Measurements from ENCODE around the gene VGLL2. TPM values are rescaled to one million over a fixed set of nuclear protein-coding genes. Genes with fewer than 3 reads are reported as not detected.

The VGLL2 gene
- total RNA-seq, 1 donor from 2014 or later: not detected

- TF ChIP-seq CTCF (IDR thresholded peaks at IDR 0.05): no peak
- ATAC-seq (ENCODE audit: low read depth) (no peak), DNase-seq (no peak)
- POLR2A ChIA-PET: no interaction called here
- intact Hi-C loops (cut with micrococcal nuclease): no loop called here
- CTCF ChIA-PET: no interaction called here
- Mint-ChIP-seq H3K4me1 (no peaks in the 10 kb centered on the region), H3K4me3 (no peak overlapping the region), H3K9me3 (peaks cover 3% of the 10 kb centered on the region), H3K36me3 (ENCODE audit: low read depth) (no peaks in the 10 kb centered on the region), H3K27ac (no peak overlapping the region), H3K27me3 (peaks cover 5% of the 10 kb centered on the region)
Observed at GRCh38 chr6:117298941-117299340, 33.6 kb downstream of the VGLL2 start.

- no peak for ATAC-seq (ENCODE audit: low read depth)
- no peak for TF ChIP-seq CTCF (IDR thresholded peaks at IDR 0.05)
- no peaks in the 10 kb centered on the region for H3K9me3 Mint-ChIP-seq
- no peaks in the 10 kb centered on the region for H3K4me1 Mint-ChIP-seq
- H3K36me3 Mint-ChIP-seq (ENCODE audit: low read depth): no peaks in the 10 kb centered on the region
- no peak for DNase-seq
- ChIA-PET POLR2A (no interaction called here), CTCF (no interaction called here)
- H3K27ac Mint-ChIP-seq: no peak overlapping the region
- intact Hi-C loops (cut with micrococcal nuclease): no loop called here
- H3K4me3 Mint-ChIP-seq: no peak overlapping the region
- H3K27me3 Mint-ChIP-seq: no peaks in the 10 kb centered on the region
Observed at GRCh38 chr6:117303323-117303722, 38.0 kb downstream of the VGLL2 start.

- no peaks in the 10 kb centered on the region for H3K4me1 Mint-ChIP-seq
- no peak overlapping the region for H3K27ac Mint-ChIP-seq
- no peak for ATAC-seq (ENCODE audit: low read depth)
- H3K4me3 Mint-ChIP-seq: no peak overlapping the region
- intact Hi-C loops (cut with micrococcal nuclease): no loop called here
- H3K9me3 Mint-ChIP-seq: no peaks in the 10 kb centered on the region
- no peak for DNase-seq
- CTCF ChIA-PET: no interaction called here
- H3K36me3 Mint-ChIP-seq (ENCODE audit: low read depth): no peaks in the 10 kb centered on the region
- no peak for TF ChIP-seq CTCF (IDR thresholded peaks at IDR 0.05)
- POLR2A ChIA-PET: no interaction called here
- H3K27me3 Mint-ChIP-seq: no peaks in the 10 kb centered on the region
Observed at GRCh38 chr6:117304446-117304845, 39.1 kb downstream of the VGLL2 start.

GRCh38 chr6:117306227-117306790 is 41.0 kb downstream of the VGLL2 start:
- intact Hi-C loops (cut with micrococcal nuclease): no loop called here
- no peak overlapping the region for H3K4me3 Mint-ChIP-seq
- H3K27me3 Mint-ChIP-seq: no peaks in the 10 kb centered on the region
- no peak for TF ChIP-seq CTCF (IDR thresholded peaks at IDR 0.05)
- no peaks in the 10 kb centered on the region for H3K9me3 Mint-ChIP-seq
- CTCF ChIA-PET: no interaction called here
- H3K4me1 Mint-ChIP-seq: no peaks in the 10 kb centered on the region
- H3K27ac Mint-ChIP-seq: no peak overlapping the region
- no peaks in the 10 kb centered on the region for H3K36me3 Mint-ChIP-seq (ENCODE audit: low read depth)
- DNase-seq (no peak), ATAC-seq (ENCODE audit: low read depth) (no peak)
- POLR2A ChIA-PET: no interaction called here

- Mint-ChIP-seq H3K4me1 (no peaks in the 10 kb centered on the region), H3K27me3 (no peaks in the 10 kb centered on the region), H3K4me3 (no peak overlapping the region), H3K36me3 (ENCODE audit: low read depth) (no peaks in the 10 kb centered on the region), H3K27ac (no peak overlapping the region), H3K9me3 (no peaks in the 10 kb centered on the region)
- CTCF ChIA-PET: no interaction called here
- no peak for TF ChIP-seq CTCF (IDR thresholded peaks at IDR 0.05)
- POLR2A ChIA-PET: no interaction called here
- ATAC-seq (ENCODE audit: low read depth): no peak
- DNase-seq: no peak
- intact Hi-C loops (cut with micrococcal nuclease): no loop called here
Observed at GRCh38 chr6:117307655-117308054, 42.3 kb downstream of the VGLL2 start.

Measured in activated B cell treated with CpG ODN at 0.5 μM for 24 hours (primary cell).